CD4-positive, CD25-positive, alpha-beta regulatory T cell (primary cell): ENCODE data around the gene MSGN1. TPM values are rescaled to one million over a fixed set of nuclear protein-coding genes. Genes with fewer than 3 reads are reported as not detected.
A peak's percentile ranks its signal among the peaks of the same experiment; 100 is the strongest.

Source experiments
- ATAC-seq, 2 donors: fragments of 150-1000 bp; cut with Tn5 transposase; one replicate each; pipeline ENCODE4 v1.10.0; 2021; ENCODE audit warnings: low read depth in 2 of 2, moderate number of reproducible peaks in 2 of 2, moderate library complexity in 1 of 2
- DNase-seq, 3 donors: peaks; one replicate each; pipeline versions ENCODE4 v3.0.0 to v3.0.0-alpha.2; 2012 to 2022; ENCODE audit warnings: mixed read lengths in 1 of 3
- H3K27ac ChIP-seq: one replicate; pipeline ENCODE4 v1.7.0; 2013; ENCODE audit warnings: mild to moderate bottlenecking, low read length; ENCODE audit not compliant: insufficient read depth, poor library complexity, severe bottlenecking
- H3K27me3 ChIP-seq: one replicate; pipeline ENCODE4 v1.7.0; 2013; ENCODE audit warnings: low read length; ENCODE audit not compliant: control insufficient read depth, insufficient read depth
- H3K36me3 ChIP-seq: one replicate; pipeline ENCODE4 v1.7.0; 2013; ENCODE audit warnings: mild to moderate bottlenecking, low read length, moderate library complexity; ENCODE audit not compliant: control insufficient read depth, insufficient read depth
- H3K4me1 ChIP-seq: 2 replicates; pipeline ENCODE4 v1.7.0; 2013; ENCODE audit warnings: mild to moderate bottlenecking, low read length; ENCODE audit not compliant: insufficient read depth, control insufficient read depth, poor library complexity, severe bottlenecking
- H3K4me3 ChIP-seq: one replicate; pipeline ENCODE4 v1.7.0; 2013; ENCODE audit warnings: low read depth, mild to moderate bottlenecking, low read length, moderate library complexity
- H3K9me3 ChIP-seq, 2 experiments: 1 replicate in 1 of 2; 2 replicates in 1 of 2; pipeline ENCODE4 v1.7.0; 2013; ENCODE audit warnings: low read length in 2 of 2, mild to moderate bottlenecking in 1 of 2, moderate library complexity in 1 of 2; ENCODE audit not compliant: control insufficient read depth in 2 of 2
- H3K27ac Mint-ChIP-seq, 3 donors: one replicate each; pipeline ENCODE4 v1.8.0; 2020 to 2022; ENCODE audit warnings: mild to moderate bottlenecking in 3 of 3, mixed read lengths in 3 of 3, moderate library complexity in 2 of 3
- H3K27me3 Mint-ChIP-seq: one replicate; pipeline ENCODE4 v1.8.0; 2022; ENCODE audit warnings: mild to moderate bottlenecking, mixed read lengths
- H3K36me3 Mint-ChIP-seq: one replicate; pipeline ENCODE4 v1.8.0; 2020; ENCODE audit warnings: mixed read lengths
- H3K4me1 Mint-ChIP-seq, 4 donors: one replicate each; pipeline ENCODE4 v1.8.0; 2020 to 2022; ENCODE audit warnings: mixed read lengths in 4 of 4, mild to moderate bottlenecking in 1 of 4
- H3K4me3 Mint-ChIP-seq, 4 donors: one replicate each; pipeline ENCODE4 v1.8.0; 2020 to 2022; ENCODE audit warnings: mild to moderate bottlenecking in 4 of 4, mixed read lengths in 4 of 4, moderate library complexity in 3 of 4
- H3K9me3 Mint-ChIP-seq, 7 donors: one replicate each; pipeline ENCODE4 v1.8.0; 2020 to 2022; ENCODE audit warnings: mixed read lengths in 7 of 7, mild to moderate bottlenecking in 3 of 7, moderate library complexity in 2 of 7
- polyA plus RNA-seq, 4 donors: library from polyadenylated mRNA; unstranded; fragments of 300-500 nt; fragmentation: Illumina TruSeq; gene quantifications; one replicate each; pipeline ENCODE4 v1.2.3, GENCODE V29; 2021
- total RNA-seq: library from RNA; stranded (reverse); gene quantifications from one replicate; pipeline ENCODE4 v1.2.3, GENCODE V29; 2022

The MSGN1 gene
- total and polyA plus RNA-seq, 5 donors from 2014 or later, result not detected

GRCh38 chr2:17805717-17806363 lies 10.4 kb upstream of the MSGN1 start:
- H3K4me1 Mint-ChIP-seq, result no peaks in the 10 kb centered on the region
- no peaks in the 10 kb centered on the region for H3K9me3 ChIP-seq
- H3K4me3 ChIP-seq, result no peak overlapping the region
- H3K27ac ChIP-seq, result no peak overlapping the region
- ATAC-seq, result no peak
- no peaks in the 10 kb centered on the region for H3K27me3 ChIP-seq
- peaks cover 14% of the 10 kb centered on the region for H3K27me3 Mint-ChIP-seq
- H3K4me3 Mint-ChIP-seq, result no peak overlapping the region
- no peaks in the 10 kb centered on the region for H3K4me1 ChIP-seq
- H3K27ac Mint-ChIP-seq, result no peak overlapping the region
- H3K36me3 Mint-ChIP-seq, result no peaks in the 10 kb centered on the region
- H3K36me3 ChIP-seq, result no peaks in the 10 kb centered on the region
- H3K9me3 Mint-ChIP-seq, result no peaks in the 10 kb centered on the region
- DNase-seq, result no peak

GRCh38 chr2:17813010-17813741 lies 3.1 kb upstream of the MSGN1 start:
- H3K36me3 Mint-ChIP-seq, result no peaks in the 10 kb centered on the region
- no peaks in the 10 kb centered on the region for H3K9me3 ChIP-seq
- DNase-seq (no peak), ATAC-seq (no peak)
- H3K27ac ChIP-seq, result no peak overlapping the region
- H3K36me3 ChIP-seq, result no peaks in the 10 kb centered on the region
- peaks cover 0 to 4% (median 0%) of the 10 kb centered on the region in 4 donors for H3K4me1 Mint-ChIP-seq
- peaks cover 0 to 4% (median 0%) of the 10 kb centered on the region in 7 donors for H3K9me3 Mint-ChIP-seq
- peaks cover 12% of the 10 kb centered on the region for H3K27me3 Mint-ChIP-seq
- H3K27ac Mint-ChIP-seq, result no peak overlapping the region
- H3K4me3 ChIP-seq, result no peak overlapping the region
- no peak overlapping the region for H3K4me3 Mint-ChIP-seq
- peaks cover 2% of the 10 kb centered on the region for H3K27me3 ChIP-seq
- H3K4me1 ChIP-seq, result no peaks in the 10 kb centered on the region

GRCh38 chr2:17813742-17814473 lies 2.4 kb upstream of the MSGN1 start:
- no peaks in the 10 kb centered on the region for H3K9me3 ChIP-seq
- Mint-ChIP-seq H3K4me1 (peaks cover 0 to 4% (median 0%) of the 10 kb centered on the region in 4 donors), H3K36me3 (no peaks in the 10 kb centered on the region), H3K9me3 (peaks cover 0 to 4% (median 0%) of the 10 kb centered on the region in 7 donors), H3K4me3 (no peak overlapping the region), H3K27me3 (peaks cover 12% of the 10 kb centered on the region), H3K27ac (no peak overlapping the region)
- H3K36me3 ChIP-seq, result no peaks in the 10 kb centered on the region
- no peak overlapping the region for H3K27ac ChIP-seq
- DNase-seq (no peak), ATAC-seq (no peak)
- no peak overlapping the region for H3K4me3 ChIP-seq
- peaks cover 2% of the 10 kb centered on the region for H3K27me3 ChIP-seq
- H3K4me1 ChIP-seq, result no peaks in the 10 kb centered on the region

GRCh38 chr2:17814601-17815000 lies 1.7 kb upstream of the MSGN1 start:
- Mint-ChIP-seq H3K27me3 (peaks cover 15% of the 10 kb centered on the region), H3K4me3 (no peak overlapping the region), H3K4me1 (peaks cover 0 to 4% (median 0%) of the 10 kb centered on the region in 4 donors), H3K27ac (no peak overlapping the region), H3K9me3 (peaks cover 0 to 4% (median 0%) of the 10 kb centered on the region in 7 donors), H3K36me3 (no peaks in the 10 kb centered on the region)
- ATAC-seq (no peak), DNase-seq (no peak)
- peaks cover 2% of the 10 kb centered on the region for H3K27me3 ChIP-seq
- no peak overlapping the region for H3K27ac ChIP-seq
- H3K36me3 ChIP-seq, result no peaks in the 10 kb centered on the region
- no peak overlapping the region for H3K4me3 ChIP-seq
- H3K9me3 ChIP-seq, result no peaks in the 10 kb centered on the region
- no peaks in the 10 kb centered on the region for H3K4me1 ChIP-seq

GRCh38 chr2:17815468-17816184 lies 634 bp upstream of the MSGN1 start:
- Mint-ChIP-seq H3K36me3 (no peaks in the 10 kb centered on the region), H3K27ac (peak overlapping the region in 1 of 3 donors; percentile 50), H3K4me3 (no peak overlapping the region), H3K4me1 (peaks cover 0 to 4% (median 0%) of the 10 kb centered on the region in 4 donors), H3K27me3 (peaks cover 18% of the 10 kb centered on the region), H3K9me3 (peaks cover 0 to 4% (median 0%) of the 10 kb centered on the region in 7 donors)
- H3K27ac ChIP-seq, result no peak overlapping the region
- H3K4me1 ChIP-seq, result no peaks in the 10 kb centered on the region
- peak in 1 of 3 donors; percentile 9 for DNase-seq
- no peak overlapping the region for H3K4me3 ChIP-seq
- no peak for ATAC-seq
- peaks cover 2% of the 10 kb centered on the region for H3K27me3 ChIP-seq
- H3K36me3 ChIP-seq, result no peaks in the 10 kb centered on the region
- H3K9me3 ChIP-seq, result no peaks in the 10 kb centered on the region

- peaks cover 0 to 4% (median 0%) of the 10 kb centered on the region in 7 donors for H3K9me3 Mint-ChIP-seq
- no peak for DNase-seq
- H3K4me3 ChIP-seq, result no peak overlapping the region
- peaks cover 21% of the 10 kb centered on the region for H3K27me3 Mint-ChIP-seq
- H3K27ac ChIP-seq, result no peak overlapping the region
- no peak overlapping the region for H3K4me3 Mint-ChIP-seq
- no peaks in the 10 kb centered on the region for H3K36me3 ChIP-seq
- H3K4me1 ChIP-seq, result no peaks in the 10 kb centered on the region
- H3K4me1 Mint-ChIP-seq, result peaks cover 0 to 15% (median 8%) of the 10 kb centered on the region in 4 donors
- H3K27ac Mint-ChIP-seq, result no peak overlapping the region
- H3K36me3 Mint-ChIP-seq, result no peaks in the 10 kb centered on the region
- no peaks in the 10 kb centered on the region for H3K9me3 ChIP-seq
- no peaks in the 10 kb centered on the region for H3K27me3 ChIP-seq
- no peak for ATAC-seq
Measured at GRCh38 chr2:17818235-17818815, 2.1 kb downstream of the MSGN1 start.

- no peaks in the 10 kb centered on the region for H3K27me3 ChIP-seq
- H3K27ac ChIP-seq, result no peak overlapping the region
- ATAC-seq (no peak), DNase-seq (peak in 1 of 3 donors; percentile 4)
- Mint-ChIP-seq H3K27me3 (peaks cover 14% of the 10 kb centered on the region), H3K27ac (no peak overlapping the region), H3K4me3 (no peak overlapping the region), H3K36me3 (no peaks in the 10 kb centered on the region), H3K9me3 (peaks cover 0 to 5% (median 0%) of the 10 kb centered on the region in 7 donors), H3K4me1 (peaks cover 0 to 15% (median 6%) of the 10 kb centered on the region in 4 donors)
- no peak overlapping the region for H3K4me3 ChIP-seq
- no peaks in the 10 kb centered on the region for H3K9me3 ChIP-seq
- no peaks in the 10 kb centered on the region for H3K36me3 ChIP-seq
- no peaks in the 10 kb centered on the region for H3K4me1 ChIP-seq
Measured at GRCh38 chr2:17821080-17821479, 4.8 kb downstream of the MSGN1 start.
